IPS DF 4.7 (cell line): ENCODE results near the gene KLK7.
"Not testable (repeated sequence)": the region's sequence is repeated elsewhere in the genome, so short reads cannot be mapped to it uniquely, and the experiment has no call there.

Experiments
- DNase-seq: peaks from one replicate; pipeline ENCODE4 v3.0.0-alpha.2; 2013; ENCODE audit warnings: low spot score; ENCODE audit errors: extremely low read depth

Gene KLK7

GRCh38 chr19:51012661-51013190 is 29.0 kb upstream of the KLK7 start:
- DNase-seq = no peak

GRCh38 chr19:51010066-51010795 is 26.5 kb upstream of the KLK7 start:
- no peak for DNase-seq

GRCh38 chr19:51009061-51009891 is 25.6 kb upstream of the KLK7 start:
- DNase-seq = no peak

GRCh38 chr19:51007488-51007887 is 23.8 kb upstream of the KLK7 start:
- no peak for DNase-seq

GRCh38 chr19:51006406-51006805 is 22.7 kb upstream of the KLK7 start:
- DNase-seq = no peak

GRCh38 chr19:51005248-51005647 is 21.5 kb upstream of the KLK7 start:
- DNase-seq = no peak

- DNase-seq = no peak
These were observed 19.6 kb upstream of the KLK7 start for GRCh38 chr19:51003316-51003715.

GRCh38 chr19:51002542-51003311 is 19.0 kb upstream of the KLK7 start:
- no peak for DNase-seq

GRCh38 chr19:51002089-51002532 is 18.4 kb upstream of the KLK7 start:
- DNase-seq = no peak

- no peak for DNase-seq
These were observed 17.8 kb upstream of the KLK7 start, which contains the start of gene KLK8 for GRCh38 chr19:51001515-51001914. Gene KLK8, minus strand, starts transcription at chr19:51001604. Its CDS starts 437 bp downstream, at chr19:51001167.

- DNase-seq = no peak
These were observed 17.3 kb upstream of the KLK7 start for GRCh38 chr19:51000981-51001380.

GRCh38 chr19:51000426-51000825 is 16.7 kb upstream of the KLK7 start:
- DNase-seq = no peak

- DNase-seq = no peak
These were observed 15.0 kb upstream of the KLK7 start for GRCh38 chr19:50998686-50999085.

- no peak for DNase-seq
These were observed 14.3 kb upstream of the KLK7 start for GRCh38 chr19:50998061-50998460.

- no peak for DNase-seq
These were observed 10.4 kb upstream of the KLK7 start for GRCh38 chr19:50994129-50994528.

- no peak for DNase-seq
These were observed 8.9 kb upstream of the KLK7 start for GRCh38 chr19:50992666-50993035.

- not testable (repeated sequence) for DNase-seq
These were observed 699 bp upstream of the KLK7 start for GRCh38 chr19:50984416-50984815.

GRCh38 chr19:50982186-50982585 is 1.5 kb downstream of the KLK7 start:
- no peak for DNase-seq

GRCh38 chr19:50981587-50982146 is 2.0 kb downstream of the KLK7 start:
- no peak for DNase-seq

- DNase-seq = no peak
These were observed 3.5 kb downstream of the KLK7 start for GRCh38 chr19:50980208-50980607.

GRCh38 chr19:50979758-50980157 is 4.0 kb downstream of the KLK7 start:
- no peak for DNase-seq
